HG02943 (cell line): ENCODE measurements around the gene DIRAS3.
"Not testable (repeated sequence)": the region's sequence is repeated elsewhere in the genome, so short reads cannot be mapped to it uniquely, and the experiment has no call there.

Experiments used
- ATAC-seq: cut with Tn5 transposase; IDR thresholded peaks from one replicate; pipeline ENCODE4 v1.9.1; 2021; ENCODE audit warnings: mild to moderate bottlenecking, low read depth, moderate library complexity; ENCODE audit not compliant: unreplicated experiment

DIRAS3 gene

GRCh38 chr1:68049941-68050878 is at the start of gene DIRAS3:
Gene DIRAS3, minus strand, starts transcription at chr1:68050627. Its CDS starts 3,330 bp downstream, at chr1:68047297.
- ATAC-seq = no peak

GRCh38 chr1:68093737-68094136 is 43.3 kb upstream of the DIRAS3 start:
- ATAC-seq = no peak

- no peak for ATAC-seq
These were observed 36.8 kb upstream of the DIRAS3 start for GRCh38 chr1:68087184-68087583.

GRCh38 chr1:68085752-68086151 is 35.3 kb upstream of the DIRAS3 start:
- no peak for ATAC-seq

- no peak for ATAC-seq
These were observed 33.3 kb upstream of the DIRAS3 start for GRCh38 chr1:68083686-68084085.

- ATAC-seq = no peak
These were observed 31.4 kb upstream of the DIRAS3 start for GRCh38 chr1:68081775-68082283.

GRCh38 chr1:68078647-68079046 is 28.2 kb upstream of the DIRAS3 start:
- ATAC-seq = no peak

- ATAC-seq = no peak
These were observed 24.0 kb upstream of the DIRAS3 start for GRCh38 chr1:68074472-68074871.

- ATAC-seq = no peak
These were observed 15.3 kb upstream of the DIRAS3 start for GRCh38 chr1:68065766-68066165.

- ATAC-seq = not testable (repeated sequence)
These were observed 7.6 kb upstream of the DIRAS3 start for GRCh38 chr1:68058053-68058452.

GRCh38 chr1:68057564-68057963 is 7.1 kb upstream of the DIRAS3 start:
- ATAC-seq = no peak

GRCh38 chr1:68057050-68057449 is 6.6 kb upstream of the DIRAS3 start:
- no peak for ATAC-seq

GRCh38 chr1:68051475-68051874 is 1.0 kb upstream of the DIRAS3 start:
- no peak for ATAC-seq

- ATAC-seq = no peak
These were observed 2.8 kb downstream of the DIRAS3 start for GRCh38 chr1:68047659-68048026.

- no peak for ATAC-seq
These were observed 3.4 kb downstream of the DIRAS3 start for GRCh38 chr1:68046885-68047658.

- ATAC-seq = no peak
These were observed 4.0 kb downstream of the DIRAS3 start for GRCh38 chr1:68046423-68046822.

GRCh38 chr1:68045511-68046180 is 4.8 kb downstream of the DIRAS3 start:
- no peak for ATAC-seq

GRCh38 chr1:68043443-68044090 is 6.9 kb downstream of the DIRAS3 start:
- ATAC-seq = no peak

GRCh38 chr1:68036946-68037345 is 13.5 kb downstream of the DIRAS3 start:
- ATAC-seq = no peak

- ATAC-seq = no peak
These were observed 21.0 kb downstream of the DIRAS3 start for GRCh38 chr1:68029444-68029843.
